GM23338 (cell line): Measurements from ENCODE around the gene DSCAML1. TPM values are rescaled to one million over a fixed set of nuclear protein-coding genes. Genes with fewer than 3 reads are reported as not detected.

Source experiments
- ATAC-seq: fragments of 200-7000 bp; cut with Tn5 transposase; 3 replicates; pipeline ENCODE4 v1.9.1; 2020
- DNase-seq: peaks from one replicate; pipeline ENCODE4 v3.0.0-alpha.2; 2015; ENCODE audit warnings: low spot score
- H2AFZ ChIP-seq: fragments of 200-600 bp; sonication (generic); 2 replicates; pipeline ENCODE4 v1.8.0; 2016; ENCODE audit warnings: antibody characterized with exemption, mild to moderate bottlenecking, moderate library complexity
- H3F3A ChIP-seq: fragments of 200-600 bp; sonication (generic); replicated peaks from 2 replicates; pipeline ENCODE4 v1.8.0; 2017; ENCODE audit warnings: antibody characterized with exemption, mixed run types, low read depth
- H3K27ac ChIP-seq: fragments of 200-600 bp; sonication (generic); 2 replicates; pipeline ENCODE4 v1.6.1; 2016; ENCODE audit warnings: low read depth
- H3K27me3 ChIP-seq: fragments of 200-600 bp; sonication (generic); 2 replicates; pipeline ENCODE4 v1.8.0; 2016; ENCODE audit warnings: mild to moderate bottlenecking, mixed run types, moderate library complexity; ENCODE audit not compliant: insufficient read depth
- H3K36me3 ChIP-seq: fragments of 200-600 bp; sonication (generic); 2 replicates; pipeline ENCODE4 v1.8.0; 2016; ENCODE audit warnings: mild to moderate bottlenecking; ENCODE audit not compliant: insufficient read depth
- H3K4me1 ChIP-seq: fragments of 200-600 bp; sonication (generic); 2 replicates; pipeline ENCODE4 v1.8.0; 2016; ENCODE audit warnings: mild to moderate bottlenecking, moderate library complexity; ENCODE audit not compliant: insufficient read depth
- H3K4me2 ChIP-seq: fragments of 200-600 bp; sonication (generic); 2 replicates; pipeline ENCODE4 v1.7.1; 2017; ENCODE audit warnings: mixed run types
- H3K4me3 ChIP-seq: fragments of 200-600 bp; sonication (generic); 2 replicates; pipeline ENCODE4 v1.6.1; 2016; ENCODE audit warnings: mixed run types
- H3K79me2 ChIP-seq: fragments of 200-600 bp; sonication (generic); replicated peaks from 2 replicates; pipeline ENCODE4 v1.8.0; 2017; ENCODE audit warnings: mild to moderate bottlenecking; ENCODE audit not compliant: insufficient read depth
- H3K9me2 ChIP-seq: fragments of 200-600 bp; sonication (generic); 2 replicates; pipeline ENCODE4 v1.8.0; 2017; ENCODE audit not compliant: insufficient read depth
- H4K20me1 ChIP-seq: fragments of 200-600 bp; sonication (generic); replicated peaks from 2 replicates; pipeline ENCODE4 v1.8.0; 2017; ENCODE audit warnings: mild to moderate bottlenecking; ENCODE audit not compliant: insufficient read depth
- H3K27ac Mint-ChIP-seq: 2 replicates; pipeline ENCODE4 v1.8.0; 2020; ENCODE audit warnings: inconsistent platforms, mild to moderate bottlenecking, moderate library complexity, mixed read lengths
- H3K27me3 Mint-ChIP-seq: 3 replicates; pipeline ENCODE4 v1.8.0; 2022; ENCODE audit warnings: low read depth, mild to moderate bottlenecking, moderate library complexity, mixed read lengths, inconsistent platforms; ENCODE audit not compliant: insufficient read depth, poor library complexity
- H3K36me3 Mint-ChIP-seq: 3 replicates; pipeline ENCODE4 v1.8.0; 2021; ENCODE audit warnings: low read depth, mild to moderate bottlenecking, inconsistent platforms, moderate library complexity, mixed read lengths
- H3K4me1 Mint-ChIP-seq: 3 replicates; pipeline ENCODE4 v1.8.0; 2020; ENCODE audit warnings: mild to moderate bottlenecking, inconsistent platforms, mixed read lengths
- H3K4me3 Mint-ChIP-seq: 3 replicates; pipeline ENCODE4 v1.8.0; 2021; ENCODE audit warnings: moderate library complexity, mild to moderate bottlenecking, inconsistent platforms, mixed read lengths
- H3K9me3 Mint-ChIP-seq: 3 replicates; pipeline ENCODE4 v1.8.0; 2020; ENCODE audit warnings: moderate library complexity, mild to moderate bottlenecking, inconsistent platforms, mixed read lengths
- CREB1 ChIP-seq: fragments of 250-450 bp; sonication (Bioruptor Pico); IDR thresholded peaks from 2 replicates; pipeline ENCODE4 v1.5.0; 2020; ENCODE audit warnings: low read depth, mild to moderate bottlenecking, moderate library complexity
- CTCF ChIP-seq, 2 experiments: fragments of 200-600 bp in 1 of 2; sonication (generic) in 1 of 2; conservative IDR thresholded peaks; 2 replicates each; pipeline versions ENCODE4 v1.5.1 to v1.6.1; 2016 to 2017; ENCODE audit warnings: antibody characterized with exemption in 2 of 2, low read depth in 2 of 2, mild to moderate bottlenecking in 2 of 2, moderate library complexity in 1 of 2
- ETS1 ChIP-seq: IDR thresholded peaks from 2 replicates; pipeline ENCODE4 v1.6.1; 2016; ENCODE audit warnings: antibody characterized with exemption
- EZH2 ChIP-seq: fragments of 200-600 bp; sonication (generic); IDR thresholded peaks from one replicate; pipeline ENCODE4 v1.8.0; 2017; ENCODE audit warnings: antibody characterized with exemption, mild to moderate bottlenecking, low read depth; ENCODE audit not compliant: unreplicated experiment
- EZH2phosphoT487 ChIP-seq: fragments of 200-600 bp; sonication (generic); IDR thresholded peaks from one replicate; pipeline ENCODE4 v1.8.1; 2018; ENCODE audit warnings: antibody characterized with exemption; ENCODE audit not compliant: unreplicated experiment
- JUNB ChIP-seq: IDR thresholded peaks from one replicate; pipeline ENCODE4 v1.6.1; 2016; ENCODE audit warnings: antibody characterized with exemption; ENCODE audit not compliant: unreplicated experiment
- NANOG ChIP-seq: IDR thresholded peaks from 2 replicates; pipeline ENCODE4 v1.6.1; 2016; ENCODE audit warnings: antibody characterized with exemption, borderline replicate concordance
- POLR2AphosphoS5 ChIP-seq: IDR thresholded peaks from 2 replicates; pipeline ENCODE4 v1.6.1; 2016; ENCODE audit warnings: antibody characterized with exemption, low read depth
- REST ChIP-seq: IDR thresholded peaks from one replicate; pipeline ENCODE4 v1.6.1; 2018; ENCODE audit warnings: antibody characterized with exemption; ENCODE audit not compliant: unreplicated experiment
- STAT1 ChIP-seq: IDR thresholded peaks from one replicate; pipeline ENCODE4 v1.6.1; 2016; ENCODE audit warnings: antibody characterized with exemption; ENCODE audit not compliant: unreplicated experiment
- ZNF114 ChIP-seq: fragments of 250-450 bp; sonication (Bioruptor Pico); IDR thresholded peaks from 2 replicates; pipeline ENCODE4 v1.5.0; 2020; ENCODE audit warnings: mild to moderate bottlenecking, moderate library complexity
- ZNF331 ChIP-seq: fragments of 250-450 bp; sonication (Bioruptor Pico); IDR thresholded peaks from 2 replicates; pipeline ENCODE4 v1.5.0; 2020; ENCODE audit warnings: low read depth, mild to moderate bottlenecking, moderate library complexity
- ZNF462 ChIP-seq: fragments of 250-450 bp; sonication (Bioruptor Pico); IDR thresholded peaks from 2 replicates; pipeline ENCODE4 v1.5.0; 2020; ENCODE audit warnings: mild to moderate bottlenecking, moderate library complexity
- polyA plus RNA-seq: library from polyadenylated mRNA; unstranded; fragments of >200 nt; fragmentation: Nextera tagmentation; extraction: Ambion mirVana; gene quantifications from 2 replicates; pipeline ENCODE4 v1.2.1, GENCODE V29; 2016
- total RNA-seq: library from RNA; depleted of rRNA; stranded (reverse); fragments of >200 nt; shearing (Covaris generic); gene quantifications from 2 replicates; pipeline ENCODE4 v1.2.3, GENCODE V29; 2014

Gene DSCAML1
- total and polyA plus RNA-seq, 2 experiments from 2014 or later, result 0.17 TPM; not detected in 1

- Histone ChIP-seq H4K20me1 (no peaks in the 10 kb centered on the region), H3K4me2 (no peak overlapping the region), H3K4me3 (no peak overlapping the region), H3K79me2 (no peaks in the 10 kb centered on the region), H3K4me1 (no peaks in the 10 kb centered on the region), H3F3A (no peaks in the 10 kb centered on the region), H3K27me3 (no peaks in the 10 kb centered on the region), H3K36me3 (no peaks in the 10 kb centered on the region), H2AFZ (no peak overlapping the region), H3K9me2 (no peaks in the 10 kb centered on the region), H3K27ac (no peak overlapping the region)
- Mint-ChIP-seq H3K27me3 (peaks cover 21% of the 10 kb centered on the region), H3K36me3 (no peaks in the 10 kb centered on the region), H3K4me1 (peaks cover 10% of the 10 kb centered on the region; the same call in 2 of the 3 replicates), H3K9me3 (no peaks in the 10 kb centered on the region), H3K4me3 (no peak overlapping the region), H3K27ac (no peak overlapping the region)
- TF ChIP-seq ETS1, result no peak
- TF ChIP-seq ZNF331 (CRISPR knock-in tag), result no peak
- no peak for TF ChIP-seq REST
- no peak for TF ChIP-seq CTCF (conservative IDR thresholded peaks at IDR 0.05; ENCODE audit: low read depth in 2 of 2)
- TF ChIP-seq CREB1 (CRISPR knock-in tag), result no peak
- TF ChIP-seq STAT1, result no peak
- TF ChIP-seq JUNB, result no peak
- TF ChIP-seq EZH2, result no peak
- TF ChIP-seq ZNF462, result no peak
- no peak for TF ChIP-seq ZNF114 (CRISPR knock-in tag)
- no peak for TF ChIP-seq NANOG
- no peak for TF ChIP-seq POLR2AphosphoS5
- TF ChIP-seq EZH2phosphoT487, result no peak
- ATAC-seq (no peak), DNase-seq (no peak)
Measured at GRCh38 chr11:117459979-117460300, 337.1 kb downstream of the DSCAML1 start.
